Inflammatory macrophage (primary cell): ENCODE measurements around the gene OR9A4.
A peak's percentile ranks its signal among the peaks of the same experiment; 100 is the strongest.
"Not testable (repeated sequence)": the region's sequence is repeated elsewhere in the genome, so short reads cannot be mapped to it uniquely, and the experiment has no call there.

ENCODE experiments used
- DNase-seq, 2 donors: peaks; one replicate each; pipeline ENCODE4 v3.0.0-alpha.2; 2020 to 2022
- total RNA-seq, 18 experiments: gene quantifications; one replicate each; lab custom pipeline; 2026; ENCODE audit warnings: mixed read lengths in 6 of 18, inconsistent platforms in 2 of 18; lab: John Stamatoyannopoulos, UW

Gene OR9A4
- total RNA-seq, result 0 to 0.10 (median 0) reads per million in 18 experiments

GRCh38 chr7:141916099-141916498 is at the start of gene OR9A4:
OR9A4 (plus strand) TSS chr7:141916399; CDS start chr7:141918876, 2,477 bp downstream.
- no peak for DNase-seq

GRCh38 chr7:141866974-141867373 is 49.2 kb upstream of the OR9A4 start:
- DNase-seq, result no peak

- DNase-seq, result no peak
Observed at GRCh38 chr7:141872931-141873330, 43.3 kb upstream of the OR9A4 start.

- peak; percentile 42 to 56 for DNase-seq
Observed at GRCh38 chr7:141874787-141875186, 41.4 kb upstream of the OR9A4 start.

- no peak for DNase-seq
Observed at GRCh38 chr7:141875453-141875852, 40.7 kb upstream of the OR9A4 start.

- DNase-seq, result no peak
Observed at GRCh38 chr7:141876371-141876770, 39.8 kb upstream of the OR9A4 start.

GRCh38 chr7:141877365-141877764 is 38.8 kb upstream of the OR9A4 start:
- DNase-seq, result no peak

- DNase-seq, result no peak
Observed at GRCh38 chr7:141880960-141881359, 35.2 kb upstream of the OR9A4 start.

- peak; percentile 17 to 36 for DNase-seq
Observed at GRCh38 chr7:141884539-141885225, 31.5 kb upstream of the OR9A4 start.

GRCh38 chr7:141889321-141889720 is 26.9 kb upstream of the OR9A4 start:
- peak; percentile 76 to 96 for DNase-seq

- no peak for DNase-seq
Observed at GRCh38 chr7:141891336-141891735, 24.9 kb upstream of the OR9A4 start.

GRCh38 chr7:141899366-141899765 is 16.8 kb upstream of the OR9A4 start:
- not testable (repeated sequence) for DNase-seq

GRCh38 chr7:141906285-141906684 is 9.9 kb upstream of the OR9A4 start:
- no peak for DNase-seq

- DNase-seq, result peak in 1 of 2 donors; percentile 35
Observed at GRCh38 chr7:141911391-141911790, 4.8 kb upstream of the OR9A4 start.

- no peak for DNase-seq
Observed at GRCh38 chr7:141915565-141915964, 634 bp upstream of the OR9A4 start.

GRCh38 chr7:141920281-141920680 is 4.1 kb downstream of the OR9A4 start:
- no peak for DNase-seq

- peak in 1 of 2 donors; percentile 60 for DNase-seq
Observed at GRCh38 chr7:141928146-141928844, 12.1 kb downstream of the OR9A4 start.

GRCh38 chr7:141928845-141929195 is 12.6 kb downstream of the OR9A4 start:
- no peak for DNase-seq

- DNase-seq, result no peak
Observed at GRCh38 chr7:141930211-141930610, 14.0 kb downstream of the OR9A4 start.

- no peak for DNase-seq
Observed at GRCh38 chr7:141941075-141941474, 24.9 kb downstream of the OR9A4 start.

- DNase-seq, result no peak
Observed at GRCh38 chr7:141943846-141944245, 27.6 kb downstream of the OR9A4 start.

GRCh38 chr7:141944811-141945210 is 28.6 kb downstream of the OR9A4 start:
- peak; percentile 53 to 68 for DNase-seq

- DNase-seq, result peak; percentile 91 to 97
Observed at GRCh38 chr7:141945356-141945755, 29.2 kb downstream of the OR9A4 start.

- DNase-seq, result peak; percentile 63 to 68
Observed at GRCh38 chr7:141946796-141947195, 30.6 kb downstream of the OR9A4 start, which contains the start of gene CLEC5A. CLEC5A (minus strand) TSS chr7:141946974; CDS start chr7:141946292, 682 bp downstream.
